Measurements from ENCODE around the gene HSD11B1. TPM values are rescaled to one million over a fixed set of nuclear protein-coding genes. Genes with fewer than 3 reads are reported as not detected.

HSD11B1 gene
- total RNA-seq, 4 donors from 2014 or later, result 1.1 to 20.7 (median 2.4) TPM

DNA sequence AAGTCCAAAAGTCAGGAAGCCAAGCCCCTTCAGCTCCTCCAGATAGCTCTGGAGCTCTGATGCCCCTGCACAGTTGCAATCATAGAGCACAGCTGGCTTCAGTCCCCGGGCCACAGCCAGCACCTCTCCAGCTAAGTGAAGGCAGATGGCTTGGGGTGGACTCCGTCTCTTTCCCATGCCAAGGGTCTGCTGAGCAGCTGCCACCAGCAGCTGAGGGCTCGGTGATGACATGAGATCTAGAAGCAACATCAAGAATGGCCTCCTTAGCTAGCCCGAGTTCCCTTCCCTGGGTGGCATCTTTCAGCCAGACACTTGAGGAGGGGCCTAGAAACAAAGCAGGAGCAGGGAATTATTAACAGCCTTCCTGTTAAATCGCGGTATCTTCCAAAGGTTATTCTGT lies 78.7 kb downstream of the HSD11B1 start:
- no peak for DNase-seq
- H3K4me1 ChIP-seq, result peaks cover 22 to 31% of the 10 kb centered on the region in 2 donors
- intact Hi-C loops (cut with DNase I), result no loop called here
- H3K36me3 ChIP-seq, result peaks cover 0 to 3% of the 10 kb centered on the region in 2 donors
- no peak overlapping the region for H3K4me3 ChIP-seq (replicated peaks in 1 of 3)
- no peaks in the 10 kb centered on the region for H3K9me3 ChIP-seq
- no peak overlapping the region for H3K27ac ChIP-seq
- WGBS, 2 donors, result 65 to 67% methylated on average over 5 to 6 of the region's 6 CpGs
- TF ChIP-seq, protein P1, sequence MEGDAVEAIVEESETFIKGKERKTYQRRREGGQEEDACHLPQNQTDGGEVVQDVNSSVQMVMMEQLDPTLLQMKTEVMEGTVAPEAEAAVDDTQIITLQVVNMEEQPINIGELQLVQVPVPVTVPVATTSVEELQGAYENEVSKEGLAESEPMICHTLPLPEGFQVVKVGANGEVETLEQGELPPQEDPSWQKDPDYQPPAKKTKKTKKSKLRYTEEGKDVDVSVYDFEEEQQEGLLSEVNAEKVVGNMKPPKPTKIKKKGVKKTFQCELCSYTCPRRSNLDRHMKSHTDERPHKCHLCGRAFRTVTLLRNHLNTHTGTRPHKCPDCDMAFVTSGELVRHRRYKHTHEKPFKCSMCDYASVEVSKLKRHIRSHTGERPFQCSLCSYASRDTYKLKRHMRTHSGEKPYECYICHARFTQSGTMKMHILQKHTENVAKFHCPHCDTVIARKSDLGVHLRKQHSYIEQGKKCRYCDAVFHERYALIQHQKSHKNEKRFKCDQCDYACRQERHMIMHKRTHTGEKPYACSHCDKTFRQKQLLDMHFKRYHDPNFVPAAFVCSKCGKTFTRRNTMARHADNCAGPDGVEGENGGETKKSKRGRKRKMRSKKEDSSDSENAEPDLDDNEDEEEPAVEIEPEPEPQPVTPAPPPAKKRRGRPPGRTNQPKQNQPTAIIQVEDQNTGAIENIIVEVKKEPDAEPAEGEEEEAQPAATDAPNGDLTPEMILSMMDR (IDR thresholded peaks at IDR 0.05), result no peak
- no peak for TF ChIP-seq POLR2A (IDR thresholded peaks at IDR 0.05)
- H3K27me3 ChIP-seq, result no peaks in the 10 kb centered on the region

Other genes with a start within 250 kb of the HSD11B1 start
- gene CAMK1G, start 121.1 kb upstream of the HSD11B1 start, total RNA-seq, result not detected
- 1 to 10 TPM in 3 of 4 donors, under 1 TPM in 1; 0.56 to 5.6 (median 2.7) TPM for gene LAMB3, start 52.4 kb upstream of the HSD11B1 start, total RNA-seq
- gene G0S2, start 29.4 kb upstream of the HSD11B1 start, total RNA-seq, result 10 to 100 TPM in 2 of 4 donors, 1 to 10 TPM in 2; 6.5 to 43.7 (median 10.7) TPM
- 1 to 10 TPM in 3 of 4 donors, under 1 TPM in 1; 0.93 to 2.8 (median 2.3) TPM for gene TRAF3IP3, start 51.2 kb downstream of the HSD11B1 start, total RNA-seq
- gene C1orf74, start 79.7 kb downstream of the HSD11B1 start, total RNA-seq, result 1 to 10 TPM; 1.9 to 2.7 (median 2.3) TPM
- gene IRF6, start 101.3 kb downstream of the HSD11B1 start, total RNA-seq, result 10 to 100 TPM; 26.7 to 41.9 (median 32.7) TPM
- 10 to 100 TPM in 1 of 4 donors, 1 to 10 TPM in 3; 7.3 to 11.0 (median 7.8) TPM for gene UTP25, start 123.1 kb downstream of the HSD11B1 start, total RNA-seq
- gene SYT14, start 233.4 kb downstream of the HSD11B1 start, total RNA-seq, result 10 to 100 TPM in 3 of 4 donors, 1 to 10 TPM in 1; 7.6 to 20.0 (median 15.1) TPM